HEK293T (cell line): ENCODE data around the gene ZNF831.

Experiments
- CTBP1 ChIP-seq: fragments of 450-650 bp; IDR thresholded peaks from 2 replicates; pipeline ENCODE4 v1.6.1; 2016; ENCODE audit warnings: borderline replicate concordance
- ELF4 ChIP-seq: fragments of 450-650 bp; IDR thresholded peaks from 2 replicates; pipeline ENCODE4 v1.6.1; 2017; ENCODE audit warnings: antibody characterized with exemption
- FOXK2 ChIP-seq: fragments of 450-650 bp; IDR thresholded peaks from 2 replicates; pipeline ENCODE4 v1.6.1; 2016; ENCODE audit warnings: mild to moderate bottlenecking
- NFRKB ChIP-seq: fragments of 450-650 bp; IDR thresholded peaks from 2 replicates; pipeline ENCODE4 v1.6.1; 2016; ENCODE audit warnings: mild to moderate bottlenecking, moderate library complexity
- SUZ12 ChIP-seq: fragments of 450-650 bp; IDR thresholded peaks from 2 replicates; pipeline ENCODE4 v1.6.1; 2016; ENCODE audit warnings: mild to moderate bottlenecking
- TARDBP ChIP-seq: fragments of 450-650 bp; IDR thresholded peaks from 2 replicates; pipeline ENCODE4 v1.6.1; 2016

DNA sequence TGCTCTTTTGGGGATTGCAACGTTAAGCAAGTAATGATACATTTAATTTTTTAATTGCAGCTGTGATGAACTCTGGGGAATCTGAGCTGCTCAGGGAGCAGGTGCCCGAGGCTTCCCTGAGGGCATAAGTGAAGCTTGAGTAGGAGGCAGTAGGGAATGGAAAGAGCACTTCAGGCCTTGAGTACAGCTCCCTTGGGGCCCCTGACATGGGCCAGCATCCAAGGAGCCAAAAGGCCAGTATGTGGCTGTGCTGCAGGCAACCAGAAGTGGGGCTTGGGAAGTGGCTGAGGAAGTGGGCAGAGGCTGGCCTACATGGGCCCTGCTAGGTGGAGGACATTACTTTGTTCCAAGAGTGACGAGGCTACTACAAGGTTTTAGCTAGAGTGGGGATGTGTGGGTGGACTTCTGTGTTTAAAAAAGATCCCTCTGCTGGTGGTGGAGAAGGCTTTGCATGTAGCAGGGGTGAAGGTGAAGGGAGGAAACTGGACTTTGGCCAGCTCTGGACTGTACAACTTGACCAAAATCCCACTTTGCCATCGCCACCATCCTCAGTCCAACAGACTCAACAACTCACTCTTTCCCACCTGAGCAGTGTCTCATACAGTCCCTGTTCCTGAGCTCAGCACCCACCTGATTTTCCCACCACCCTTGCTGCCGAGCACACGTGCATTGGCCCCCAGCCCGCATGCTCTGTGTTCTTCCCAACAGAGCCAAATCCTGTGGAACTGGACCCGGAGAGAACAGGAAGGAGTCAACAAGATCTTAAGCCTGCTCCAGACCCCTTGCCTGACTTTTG is 10.9 kb upstream of the ZNF831 start:
- TF ChIP-seq SUZ12 (no peak), TARDBP (no peak), CTBP1 (no peak), FOXK2 (no peak), ELF4 (no peak), NFRKB (no peak)
